CD14-positive monocyte (primary cell): Measurements from ENCODE around the gene PLEKHA7. TPM values are rescaled to one million over a fixed set of nuclear protein-coding genes. Genes with fewer than 3 reads are reported as not detected.

Experiments used
- DNase-seq, 3 donors: peaks; one replicate each; pipeline ENCODE4 v3.0.0-alpha.2; 2011 to 2022
- H2AFZ ChIP-seq: 2 replicates; pipeline ENCODE4 v1.6.0; 2012; ENCODE audit warnings: mild to moderate bottlenecking, low read depth, low read length, inconsistent platforms; ENCODE audit not compliant: insufficient read depth, poor library complexity, severe bottlenecking
- H3K27ac ChIP-seq, 2 donors: 1 replicate in 1 of 2; 2 replicates in 1 of 2; pipeline ENCODE4 v1.5.1; 2012 to 2013; ENCODE audit warnings: low read length in 2 of 2, control low read depth in 1 of 2, inconsistent platforms in 1 of 2, low read depth in 1 of 2, mild to moderate bottlenecking in 1 of 2
- H3K27me3 ChIP-seq, 2 donors: one replicate each; pipeline versions ENCODE4 v1.6.0 to v1.6.1; 2011 to 2013; ENCODE audit warnings: low read length in 2 of 2; ENCODE audit not compliant: control insufficient read depth in 2 of 2, insufficient read depth in 2 of 2
- H3K36me3 ChIP-seq, 2 donors: replicated peaks in 1 of 2; 1 replicate in 1 of 2; 2 replicates in 1 of 2; pipeline versions ENCODE4 v1.5.1 to v1.6.1; 2012 to 2013; ENCODE audit warnings: low read length in 2 of 2, control low read depth in 1 of 2, inconsistent platforms in 1 of 2, mild to moderate bottlenecking in 1 of 2; ENCODE audit not compliant: insufficient read depth in 2 of 2, control insufficient read depth in 1 of 2
- H3K4me1 ChIP-seq, 2 donors: 1 replicate in 1 of 2; 2 replicates in 1 of 2; pipeline versions ENCODE4 v1.5.1 to v1.6.1; 2012 to 2013; ENCODE audit warnings: low read length in 2 of 2, control low read depth in 1 of 2, inconsistent platforms in 1 of 2, mild to moderate bottlenecking in 1 of 2, moderate library complexity in 1 of 2; ENCODE audit not compliant: insufficient read depth in 2 of 2, control insufficient read depth in 1 of 2
- H3K4me2 ChIP-seq: replicated peaks from 2 replicates; pipeline ENCODE3; 2012; ENCODE audit warnings: low read length, moderate library complexity, mild to moderate bottlenecking; ENCODE audit not compliant: poor library complexity, severe bottlenecking; ENCODE audit errors: extremely low read depth
- H3K4me3 ChIP-seq, 3 experiments: fragments of 200-600 bp in 1 of 3; sonication (generic) in 1 of 3; replicated peaks in 1 of 3; 1 replicate in 2 of 3; 2 replicates in 1 of 3; pipeline ENCODE4 v1.5.1; 2011 to 2013; ENCODE audit warnings: low read length in 3 of 3, mild to moderate bottlenecking in 3 of 3, control low read depth in 2 of 3, low read depth in 2 of 3, inconsistent platforms in 1 of 3, moderate library complexity in 1 of 3
- H3K79me2 ChIP-seq: 2 replicates; pipeline ENCODE4 v1.6.0; 2012; ENCODE audit warnings: mild to moderate bottlenecking, control low read depth, inconsistent platforms, low read length, moderate library complexity; ENCODE audit not compliant: insufficient read depth
- H3K9ac ChIP-seq: 2 replicates; pipeline ENCODE4 v1.6.0; 2017; ENCODE audit warnings: low read length, mild to moderate bottlenecking; ENCODE audit not compliant: insufficient read depth, poor library complexity, severe bottlenecking
- H3K9me3 ChIP-seq, 2 donors: replicated peaks in 1 of 2; 1 replicate in 1 of 2; 2 replicates in 1 of 2; pipeline versions ENCODE4 v1.5.1 to v1.6.1; 2012 to 2013; ENCODE audit warnings: low read length in 2 of 2, control low read depth in 1 of 2; ENCODE audit not compliant: control insufficient read depth in 1 of 2, insufficient read depth in 1 of 2
- H4K20me1 ChIP-seq: 2 replicates; pipeline ENCODE4 v1.6.0; 2012; ENCODE audit warnings: mild to moderate bottlenecking, low read length, control low read depth, moderate library complexity; ENCODE audit not compliant: insufficient read depth
- H3K27ac Mint-ChIP-seq, 7 donors: one replicate each; pipeline ENCODE4 v1.8.0; 2020; ENCODE audit warnings: mild to moderate bottlenecking in 7 of 7, mixed read lengths in 7 of 7, moderate library complexity in 6 of 7, inconsistent platforms in 2 of 7
- H3K27me3 Mint-ChIP-seq, 3 donors: one replicate each; pipeline ENCODE4 v1.8.0; 2021 to 2022; ENCODE audit warnings: low read depth in 3 of 3, mild to moderate bottlenecking in 3 of 3, mixed read lengths in 3 of 3, moderate library complexity in 3 of 3, inconsistent platforms in 1 of 3
- H3K36me3 Mint-ChIP-seq, 2 donors: one replicate each; pipeline ENCODE4 v1.8.0; 2020; ENCODE audit warnings: mixed read lengths in 2 of 2, inconsistent platforms in 1 of 2, mild to moderate bottlenecking in 1 of 2
- H3K4me1 Mint-ChIP-seq: one replicate; pipeline ENCODE4 v1.8.0; 2020; ENCODE audit warnings: mild to moderate bottlenecking, mixed read lengths
- H3K4me3 Mint-ChIP-seq, 2 donors: one replicate each; pipeline ENCODE4 v1.8.0; 2020; ENCODE audit warnings: mild to moderate bottlenecking in 2 of 2, mixed read lengths in 2 of 2, moderate library complexity in 1 of 2
- H3K9me3 Mint-ChIP-seq, 7 donors: one replicate each; pipeline ENCODE4 v1.8.0; 2020 to 2022; ENCODE audit warnings: mixed read lengths in 7 of 7, mild to moderate bottlenecking in 6 of 7, moderate library complexity in 6 of 7, inconsistent platforms in 2 of 7
- WGBS: methylation state at CpG from one replicate; pipeline ENCODE4 v1.1.5; 2013; ENCODE audit warnings: missing lambda C conversion rate; ENCODE audit not compliant: insufficient coverage; 5-methylcytosine and 5-hydroxymethylcytosine counted together
- intact Hi-C, 2 donors: fragments of 100-400 bp; cut with micrococcal nuclease; formaldehyde crosslinking; loops; one replicate each; pipeline versions ENCODE4 v1.15.0 to v1.15.1; 2023
- polyA plus RNA-seq, 3 donors: library from polyadenylated mRNA; depleted of rRNA in 1 of 3; unstranded in 2 of 3; stranded (reverse) in 1 of 3; fragments of 300-500 nt in 2 of 3; fragments of >200 nt in 1 of 3; fragmentation: Illumina TruSeq in 2 of 3; gene quantifications; 1 replicate in 2 of 3; 2 replicates in 1 of 3; pipeline ENCODE4 v1.2.3, GENCODE V29; 2012 to 2021
- TF ChIP-seq, protein P1 (sequence below): fragments of 200-600 bp; IDR thresholded peaks from one replicate; pipeline ENCODE4 v1.8.0; 2022; ENCODE audit warnings: antibody characterized with exemption, mild to moderate bottlenecking

The PLEKHA7 gene
- polyA plus RNA-seq, 3 donors = 0.05 to 0.92 (median 0.22) TPM

DNA sequence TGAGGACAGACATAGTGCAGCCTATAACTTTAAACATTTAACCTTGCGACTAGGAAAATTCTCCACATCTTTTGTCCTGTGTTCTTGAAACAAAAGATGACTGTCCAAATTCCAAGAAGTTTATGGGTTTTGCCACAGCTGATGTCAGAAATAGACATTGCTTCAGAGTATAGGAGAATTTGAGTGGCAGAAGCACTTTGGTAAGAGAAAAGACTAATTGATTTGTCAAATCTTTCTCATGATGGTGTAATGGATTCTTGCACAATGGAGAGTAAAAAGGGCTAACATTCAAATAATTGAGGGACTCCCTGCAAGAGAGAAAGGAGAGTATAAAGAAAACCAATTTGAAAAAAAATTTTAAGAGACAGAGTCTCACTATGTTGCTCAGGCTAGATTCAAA, 250.5 kb downstream of the PLEKHA7 start:
- no CpG with 5 or more reads among the region's 1 CpG for WGBS
- H3K27me3 ChIP-seq = no peaks in the 10 kb centered on the region
- H3K4me2 ChIP-seq = no peak overlapping the region
- H3K4me1 ChIP-seq = peaks cover 10 to 13% of the 10 kb centered on the region in 2 donors
- H4K20me1 ChIP-seq = no peaks in the 10 kb centered on the region
- H3K36me3 ChIP-seq = no peaks in the 10 kb centered on the region
- H3K4me3 ChIP-seq = no peak overlapping the region
- no peak overlapping the region for H3K9ac ChIP-seq
- no peaks in the 10 kb centered on the region for H3K9me3 Mint-ChIP-seq
- no peak overlapping the region for H3K27ac Mint-ChIP-seq
- H3K4me3 Mint-ChIP-seq = no peak overlapping the region
- H3K4me1 Mint-ChIP-seq = peaks cover 14% of the 10 kb centered on the region
- no peak for DNase-seq
- H3K9me3 ChIP-seq = no peaks in the 10 kb centered on the region
- TF ChIP-seq, protein P1, sequence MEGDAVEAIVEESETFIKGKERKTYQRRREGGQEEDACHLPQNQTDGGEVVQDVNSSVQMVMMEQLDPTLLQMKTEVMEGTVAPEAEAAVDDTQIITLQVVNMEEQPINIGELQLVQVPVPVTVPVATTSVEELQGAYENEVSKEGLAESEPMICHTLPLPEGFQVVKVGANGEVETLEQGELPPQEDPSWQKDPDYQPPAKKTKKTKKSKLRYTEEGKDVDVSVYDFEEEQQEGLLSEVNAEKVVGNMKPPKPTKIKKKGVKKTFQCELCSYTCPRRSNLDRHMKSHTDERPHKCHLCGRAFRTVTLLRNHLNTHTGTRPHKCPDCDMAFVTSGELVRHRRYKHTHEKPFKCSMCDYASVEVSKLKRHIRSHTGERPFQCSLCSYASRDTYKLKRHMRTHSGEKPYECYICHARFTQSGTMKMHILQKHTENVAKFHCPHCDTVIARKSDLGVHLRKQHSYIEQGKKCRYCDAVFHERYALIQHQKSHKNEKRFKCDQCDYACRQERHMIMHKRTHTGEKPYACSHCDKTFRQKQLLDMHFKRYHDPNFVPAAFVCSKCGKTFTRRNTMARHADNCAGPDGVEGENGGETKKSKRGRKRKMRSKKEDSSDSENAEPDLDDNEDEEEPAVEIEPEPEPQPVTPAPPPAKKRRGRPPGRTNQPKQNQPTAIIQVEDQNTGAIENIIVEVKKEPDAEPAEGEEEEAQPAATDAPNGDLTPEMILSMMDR = no peak
- H2AFZ ChIP-seq = no peak overlapping the region
- no peaks in the 10 kb centered on the region for H3K79me2 ChIP-seq
- H3K27ac ChIP-seq = no peak overlapping the region
- intact Hi-C loops = no loop called here
- H3K27me3 Mint-ChIP-seq = peaks cover 2 to 4% (median 3%) of the 10 kb centered on the region in 3 donors
- no peaks in the 10 kb centered on the region for H3K36me3 Mint-ChIP-seq

DNA sequence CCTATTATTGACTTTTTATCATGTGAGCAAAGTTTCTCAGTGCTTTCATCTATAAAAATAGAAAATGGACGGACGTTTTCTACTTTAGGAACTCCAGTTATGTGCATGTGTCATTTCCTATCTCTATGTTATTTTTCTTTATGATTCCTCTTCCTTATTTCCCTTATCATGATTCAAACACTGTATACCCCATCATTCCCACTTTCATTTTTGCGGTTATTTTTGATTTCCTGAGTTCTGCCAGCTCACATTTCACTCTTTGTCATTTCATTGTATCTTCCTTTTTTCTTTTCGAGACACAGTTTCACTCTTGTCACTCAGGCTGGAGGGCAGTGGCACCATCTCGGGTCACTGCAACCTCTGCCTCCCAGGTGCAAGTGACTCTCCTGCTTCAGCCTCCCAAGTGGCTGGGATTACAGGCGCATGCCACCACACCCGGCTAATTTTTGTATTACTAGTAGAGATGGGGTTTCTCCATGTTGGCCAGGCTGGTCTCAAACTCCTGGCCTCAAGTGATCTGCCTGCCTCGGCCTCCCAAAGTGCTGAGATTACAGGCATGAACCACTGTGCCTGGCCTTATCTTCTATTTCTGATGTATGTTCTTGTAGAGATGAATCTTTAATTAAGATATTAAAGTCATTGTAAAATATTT, 254.2 kb downstream of the PLEKHA7 start:
- H3K4me1 Mint-ChIP-seq = peaks cover 22% of the 10 kb centered on the region
- H3K36me3 ChIP-seq = peaks cover 27 to 36% of the 10 kb centered on the region in 2 donors
- no peaks in the 10 kb centered on the region for H4K20me1 ChIP-seq
- 20% methylated on average over 4 of the region's 8 CpGs for WGBS
- H3K4me1 ChIP-seq = peaks cover 14 to 19% of the 10 kb centered on the region in 2 donors
- H3K4me3 Mint-ChIP-seq = peak overlapping the region in 1 of 2 donors; percentile 26
- DNase-seq = peak; percentile 12 to 41 (median 23)
- H3K27ac Mint-ChIP-seq = peak overlapping the region in 6 of 7 donors; percentile 0 to 74 (median 20)
- H3K4me3 ChIP-seq = no peak overlapping the region
- intact Hi-C loops = no loop called here
- H3K4me2 ChIP-seq = peak overlapping the region; percentile 36
- H3K9me3 ChIP-seq = no peaks in the 10 kb centered on the region
- H3K9ac ChIP-seq = no peak overlapping the region
- H3K27me3 ChIP-seq = no peaks in the 10 kb centered on the region
- H3K27ac ChIP-seq = peak overlapping the region in 1 of 2 donors; percentile 23
- TF ChIP-seq, protein P1 = no peak
- H3K79me2 ChIP-seq = no peaks in the 10 kb centered on the region
- H3K9me3 Mint-ChIP-seq = no peaks in the 10 kb centered on the region
- peaks cover 26 to 33% of the 10 kb centered on the region in 2 donors for H3K36me3 Mint-ChIP-seq
- no peak overlapping the region for H2AFZ ChIP-seq
- H3K27me3 Mint-ChIP-seq = peaks cover 0 to 3% (median 2%) of the 10 kb centered on the region in 3 donors
